Hippocampal formation (tissue), 2 donors: ENCODE data around the gene VAV3.

Source experiments
- DNase-seq, 2 donors: peaks; one replicate each; lab custom pipeline; 2025; lab: John Stamatoyannopoulos, UW

The VAV3 gene

GRCh38 chr1:107838056-107838455, 126.9 kb downstream of the VAV3 start:
- no peak for DNase-seq

GRCh38 chr1:107835151-107835670, 129.8 kb downstream of the VAV3 start:
- no peak for DNase-seq

- DNase-seq: no peak
These were observed 131.9 kb downstream of the VAV3 start for GRCh38 chr1:107833061-107833460.

- DNase-seq: no peak
These were observed 133.1 kb downstream of the VAV3 start for GRCh38 chr1:107831921-107832320.

GRCh38 chr1:107830526-107830925, 134.5 kb downstream of the VAV3 start:
- no peak for DNase-seq

- DNase-seq: no peak
These were observed 134.9 kb downstream of the VAV3 start for GRCh38 chr1:107830075-107830474.

GRCh38 chr1:107829036-107829770, 135.8 kb downstream of the VAV3 start:
- DNase-seq: peak in 1 of 2 donors; percentile 10

GRCh38 chr1:107824946-107825345, 140.0 kb downstream of the VAV3 start:
- no peak for DNase-seq

- no peak for DNase-seq
These were observed 143.6 kb downstream of the VAV3 start for GRCh38 chr1:107821340-107821739.

GRCh38 chr1:107820801-107821200, 144.2 kb downstream of the VAV3 start:
- DNase-seq: no peak

- no peak for DNase-seq
These were observed 147.0 kb downstream of the VAV3 start for GRCh38 chr1:107817935-107818334.

- no peak for DNase-seq
These were observed 147.8 kb downstream of the VAV3 start for GRCh38 chr1:107817206-107817605.

- no peak for DNase-seq
These were observed 154.6 kb downstream of the VAV3 start for GRCh38 chr1:107810291-107810951.

GRCh38 chr1:107807855-107808254, 157.1 kb downstream of the VAV3 start:
- DNase-seq: no peak

- no peak for DNase-seq
These were observed 157.6 kb downstream of the VAV3 start for GRCh38 chr1:107807405-107807804.

- DNase-seq: no peak
These were observed 158.1 kb downstream of the VAV3 start for GRCh38 chr1:107806902-107807301.

- DNase-seq: no peak
These were observed 160.2 kb downstream of the VAV3 start for GRCh38 chr1:107804741-107805140.

GRCh38 chr1:107804134-107804533, 160.8 kb downstream of the VAV3 start:
- DNase-seq: no peak

GRCh38 chr1:107803579-107803978, 161.4 kb downstream of the VAV3 start:
- no peak for DNase-seq

- no peak for DNase-seq
These were observed 162.3 kb downstream of the VAV3 start for GRCh38 chr1:107802654-107803053.

GRCh38 chr1:107795994-107796393, 169.0 kb downstream of the VAV3 start:
- no peak for DNase-seq

GRCh38 chr1:107795441-107795840, 169.5 kb downstream of the VAV3 start:
- DNase-seq: no peak

GRCh38 chr1:107794571-107794970, 170.4 kb downstream of the VAV3 start:
- DNase-seq: no peak
